Neural progenitor cell (in vitro differentiated cells): ENCODE results near the gene TOGARAM1.

Source experiments
- CTCF ChIP-seq: fragments of 200-600 bp; sonication (generic); IDR thresholded peaks from 2 replicates; pipeline ENCODE4 v1.5.1; 2017; ENCODE audit warnings: antibody characterized with exemption, mild to moderate bottlenecking
- EZH2 ChIP-seq: fragments of 200-600 bp; sonication (generic); IDR thresholded peaks from 2 replicates; pipeline ENCODE4 v1.6.1; 2017; ENCODE audit warnings: antibody characterized with exemption, mild to moderate bottlenecking, moderate library complexity

GRCh38 chr14:44963044-44963528, 1.1 kb downstream of the TOGARAM1 start:
- TF ChIP-seq CTCF, result no peak
- TF ChIP-seq EZH2, result no peak
